Ectodermal cell (in vitro differentiated cells): ENCODE results near the gene SALL1.
A peak's percentile ranks its signal among the peaks of the same experiment; 100 is the strongest.

Experiments
- H3K27ac ChIP-seq: 2 replicates; pipeline ENCODE4 v1.7.0; 2013; ENCODE audit warnings: mild to moderate bottlenecking, low read depth, low read length; ENCODE audit not compliant: insufficient read depth, poor library complexity, severe bottlenecking
- H3K27me3 ChIP-seq: 2 replicates; pipeline ENCODE4 v1.7.0; 2013; ENCODE audit warnings: mild to moderate bottlenecking, low read length; ENCODE audit not compliant: insufficient read depth, control insufficient read depth, poor library complexity, severe bottlenecking
- H3K36me3 ChIP-seq: one replicate; pipeline ENCODE4 v1.7.0; 2013; ENCODE audit warnings: low read length; ENCODE audit not compliant: control insufficient read depth, insufficient read depth
- H3K4me1 ChIP-seq: one replicate; pipeline ENCODE4 v1.7.0; 2013; ENCODE audit warnings: low read length; ENCODE audit not compliant: control insufficient read depth, insufficient read depth
- H3K4me3 ChIP-seq: 2 replicates; pipeline ENCODE4 v1.7.0; 2013; ENCODE audit warnings: low read depth, low read length, control low read depth; ENCODE audit not compliant: insufficient read depth
- H3K9me3 ChIP-seq: 2 replicates; pipeline ENCODE4 v1.7.0; 2013; ENCODE audit warnings: mild to moderate bottlenecking, low read length, moderate library complexity; ENCODE audit not compliant: control insufficient read depth
- WGBS, 2 experiments: methylation state at CpG; one replicate each; pipeline ENCODE4 v1.1.7; 2013; ENCODE audit warnings: missing lambda C conversion rate in 2 of 2; 5-methylcytosine and 5-hydroxymethylcytosine counted together

SALL1 gene

GRCh38 chr16:51113236-51114125, 37.6 kb downstream of the SALL1 start:
- peaks cover 24% of the 10 kb centered on the region for H3K27me3 ChIP-seq
- no peaks in the 10 kb centered on the region for H3K9me3 ChIP-seq
- no peak overlapping the region for H3K27ac ChIP-seq
- peaks cover 31% of the 10 kb centered on the region for H3K4me1 ChIP-seq
- no peaks in the 10 kb centered on the region for H3K36me3 ChIP-seq
- 3% methylated on average over 43 to 47 of the region's 50 CpGs for WGBS, 2 experiments
- peak overlapping the region; percentile 14 for H3K4me3 ChIP-seq

GRCh38 chr16:51112323-51112722, 38.7 kb downstream of the SALL1 start:
- Histone ChIP-seq H3K36me3 (no peaks in the 10 kb centered on the region), H3K27me3 (peaks cover 24% of the 10 kb centered on the region), H3K4me1 (peaks cover 31% of the 10 kb centered on the region), H3K27ac (no peak overlapping the region), H3K9me3 (no peaks in the 10 kb centered on the region), H3K4me3 (no peak overlapping the region)
- 45 to 56% methylated on average over 1 to 3 of the region's 3 CpGs for WGBS, 2 experiments

GRCh38 chr16:51111759-51112158, 39.3 kb downstream of the SALL1 start:
- peaks cover 24% of the 10 kb centered on the region for H3K27me3 ChIP-seq
- no peaks in the 10 kb centered on the region for H3K36me3 ChIP-seq
- no peaks in the 10 kb centered on the region for H3K9me3 ChIP-seq
- no peak overlapping the region for H3K27ac ChIP-seq
- no peak overlapping the region for H3K4me3 ChIP-seq
- 26 to 31% methylated on average over 6 of the region's 6 CpGs for WGBS, 2 experiments
- peaks cover 31% of the 10 kb centered on the region for H3K4me1 ChIP-seq

GRCh38 chr16:51110700-51111157, 40.3 kb downstream of the SALL1 start:
- H3K4me1 ChIP-seq: peaks cover 23% of the 10 kb centered on the region
- H3K9me3 ChIP-seq: no peaks in the 10 kb centered on the region
- WGBS, 2 experiments: 92 to 94% methylated on average over 3 of the region's 3 CpGs

GRCh38 chr16:51109173-51109572, 41.9 kb downstream of the SALL1 start:
- Histone ChIP-seq H3K9me3 (no peaks in the 10 kb centered on the region), H3K4me1 (peaks cover 11% of the 10 kb centered on the region)
- 97% methylated on average over 2 of the region's 2 CpGs for WGBS, 2 experiments

More at GRCh38 chr16:51110700-51111157, 40.3 kb downstream of the SALL1 start:
- H3K27me3 ChIP-seq: peaks cover 24% of the 10 kb centered on the region
- H3K27ac ChIP-seq: no peak overlapping the region
- H3K4me3 ChIP-seq: no peak overlapping the region
- H3K36me3 ChIP-seq: no peaks in the 10 kb centered on the region

GRCh38 chr16:51107742-51108141, 43.3 kb downstream of the SALL1 start:
- WGBS, 2 experiments: 100% methylated on average over 2 of the region's 2 CpGs

More at GRCh38 chr16:51109173-51109572, 41.9 kb downstream of the SALL1 start:
- no peak overlapping the region for H3K4me3 ChIP-seq
- H3K27ac ChIP-seq: no peak overlapping the region
- H3K27me3 ChIP-seq: peaks cover 24% of the 10 kb centered on the region
- no peaks in the 10 kb centered on the region for H3K36me3 ChIP-seq

GRCh38 chr16:51106535-51106934, 44.5 kb downstream of the SALL1 start:
- H3K27me3 ChIP-seq: peaks cover under 1% of the 10 kb centered on the region
- WGBS, 2 experiments: 86 to 100% methylated on average over 1 of the region's 2 CpGs

More at GRCh38 chr16:51107742-51108141, 43.3 kb downstream of the SALL1 start:
- Histone ChIP-seq H3K36me3 (no peaks in the 10 kb centered on the region), H3K4me1 (no peaks in the 10 kb centered on the region), H3K9me3 (no peaks in the 10 kb centered on the region), H3K27ac (no peak overlapping the region), H3K27me3 (peaks cover 12% of the 10 kb centered on the region), H3K4me3 (no peak overlapping the region)

GRCh38 chr16:51103590-51103989, 47.5 kb downstream of the SALL1 start:
- Histone ChIP-seq H3K36me3 (no peaks in the 10 kb centered on the region), H3K27ac (no peak overlapping the region), H3K9me3 (no peaks in the 10 kb centered on the region), H3K4me1 (no peaks in the 10 kb centered on the region), H3K27me3 (no peaks in the 10 kb centered on the region), H3K4me3 (no peak overlapping the region)
- 94 to 97% methylated on average over 4 of the region's 4 CpGs for WGBS, 2 experiments

More at GRCh38 chr16:51106535-51106934, 44.5 kb downstream of the SALL1 start:
- Histone ChIP-seq H3K27ac (no peak overlapping the region), H3K4me1 (no peaks in the 10 kb centered on the region), H3K9me3 (no peaks in the 10 kb centered on the region), H3K36me3 (no peaks in the 10 kb centered on the region), H3K4me3 (no peak overlapping the region)

- Histone ChIP-seq H3K27me3 (no peaks in the 10 kb centered on the region), H3K36me3 (no peaks in the 10 kb centered on the region), H3K9me3 (no peaks in the 10 kb centered on the region), H3K27ac (no peak overlapping the region), H3K4me1 (no peaks in the 10 kb centered on the region), H3K4me3 (no peak overlapping the region)
- WGBS, 2 experiments: 86 to 91% methylated on average over 2 of the region's 2 CpGs
These were observed 53.3 kb downstream of the SALL1 start for GRCh38 chr16:51097729-51098128.

GRCh38 chr16:51095890-51096626, 55.0 kb downstream of the SALL1 start:
- Histone ChIP-seq H3K4me3 (no peak overlapping the region), H3K27me3 (no peaks in the 10 kb centered on the region), H3K27ac (no peak overlapping the region), H3K36me3 (no peaks in the 10 kb centered on the region), H3K9me3 (no peaks in the 10 kb centered on the region), H3K4me1 (no peaks in the 10 kb centered on the region)
- WGBS, 2 experiments: 69 to 79% methylated on average over 14 to 16 of the region's 16 CpGs
